ENCODE data around the gene CEMP1.
A peak's percentile ranks its signal among the peaks of the same experiment; 100 is the strongest.

The CEMP1 gene

DNA sequence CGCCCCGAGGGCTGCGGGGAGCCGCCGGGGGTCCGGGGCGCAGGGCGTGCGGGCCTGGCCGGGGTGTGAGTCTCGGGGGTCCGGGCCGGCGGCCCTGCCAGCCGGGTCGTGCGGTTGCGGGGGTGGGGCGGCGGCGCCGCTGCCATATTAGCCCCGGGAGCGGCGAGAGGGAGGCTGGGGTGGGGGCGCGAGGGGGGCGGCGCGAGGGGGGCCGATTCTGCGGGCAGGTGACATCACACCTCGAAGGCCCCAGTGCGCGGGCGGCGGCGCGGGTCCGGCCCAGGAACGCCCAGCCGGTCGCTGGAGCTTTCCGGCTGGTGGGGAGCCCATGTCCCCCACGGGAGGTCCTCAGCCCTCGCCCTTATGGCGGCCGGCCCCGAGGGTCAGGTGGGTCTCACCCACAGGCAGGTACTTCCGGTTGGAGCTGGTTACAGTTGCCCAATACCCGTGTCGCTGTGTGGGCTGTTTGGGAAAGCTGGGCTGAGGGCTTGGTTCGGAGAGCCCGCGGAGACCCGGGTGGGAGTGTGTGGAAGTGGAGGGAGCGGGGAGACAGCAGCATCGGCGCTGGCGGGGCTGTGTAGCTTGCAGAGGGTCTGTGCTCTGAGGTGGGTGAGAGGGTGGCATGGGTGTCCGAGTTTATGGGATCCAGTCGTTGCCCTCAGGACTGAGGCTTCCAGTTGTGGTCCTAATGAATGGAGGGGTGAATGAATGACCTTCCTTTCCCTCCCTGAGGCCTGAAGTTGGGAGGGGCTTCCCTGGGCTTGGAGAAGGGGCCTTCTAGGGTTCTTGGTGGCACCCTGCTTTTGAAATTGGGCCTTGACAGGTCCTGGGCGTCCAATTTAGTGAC, 16.7 kb downstream of the CEMP1 start:
- peaks cover 6% of the 10 kb centered on the region for H3F3A ChIP-seq (ENCODE audit: control insufficient read depth, insufficient read depth)
- TF ChIP-seq, protein P1, sequence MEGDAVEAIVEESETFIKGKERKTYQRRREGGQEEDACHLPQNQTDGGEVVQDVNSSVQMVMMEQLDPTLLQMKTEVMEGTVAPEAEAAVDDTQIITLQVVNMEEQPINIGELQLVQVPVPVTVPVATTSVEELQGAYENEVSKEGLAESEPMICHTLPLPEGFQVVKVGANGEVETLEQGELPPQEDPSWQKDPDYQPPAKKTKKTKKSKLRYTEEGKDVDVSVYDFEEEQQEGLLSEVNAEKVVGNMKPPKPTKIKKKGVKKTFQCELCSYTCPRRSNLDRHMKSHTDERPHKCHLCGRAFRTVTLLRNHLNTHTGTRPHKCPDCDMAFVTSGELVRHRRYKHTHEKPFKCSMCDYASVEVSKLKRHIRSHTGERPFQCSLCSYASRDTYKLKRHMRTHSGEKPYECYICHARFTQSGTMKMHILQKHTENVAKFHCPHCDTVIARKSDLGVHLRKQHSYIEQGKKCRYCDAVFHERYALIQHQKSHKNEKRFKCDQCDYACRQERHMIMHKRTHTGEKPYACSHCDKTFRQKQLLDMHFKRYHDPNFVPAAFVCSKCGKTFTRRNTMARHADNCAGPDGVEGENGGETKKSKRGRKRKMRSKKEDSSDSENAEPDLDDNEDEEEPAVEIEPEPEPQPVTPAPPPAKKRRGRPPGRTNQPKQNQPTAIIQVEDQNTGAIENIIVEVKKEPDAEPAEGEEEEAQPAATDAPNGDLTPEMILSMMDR (IDR thresholded peaks at IDR 0.05; ENCODE audit: low read depth, low read length, poor library complexity, severe bottlenecking) = no peak
- no peak for TF ChIP-seq EZH2phosphoT487 (IDR thresholded peaks at IDR 0.05; ENCODE audit: borderline replicate concordance, low read length)
- peaks cover 19% of the 10 kb centered on the region for H3K36me3 ChIP-seq (ENCODE audit: control insufficient read depth, low read length)
- H3K4me1 ChIP-seq (ENCODE audit: control insufficient read depth, low read length) = peaks cover 71% of the 10 kb centered on the region
- H3K9me3 ChIP-seq (ENCODE audit: control insufficient read depth, insufficient read depth, low read length) = no peaks in the 10 kb centered on the region
- no peaks in the 10 kb centered on the region for H3K27me3 ChIP-seq (ENCODE audit: control insufficient read depth, low read length)
- H3K79me2 ChIP-seq (ENCODE audit: control insufficient read depth, low read length) = peaks cover 58% of the 10 kb centered on the region
- H3K4me2 ChIP-seq (ENCODE audit: low read length) = peak overlapping the region; percentile 78
- peak overlapping the region; percentile 91 for H3K4me3 ChIP-seq (ENCODE audit: low read length)
- no peaks in the 10 kb centered on the region for H3K9me2 ChIP-seq (replicated peaks; ENCODE audit: control insufficient read depth, low read length)
- peak overlapping the region; percentile 66 for H3K27ac ChIP-seq (ENCODE audit: low read depth, low read length)
- peaks cover 13% of the 10 kb centered on the region for H4K20me1 ChIP-seq (ENCODE audit: control insufficient read depth, insufficient read depth, low read depth, low read length)

DNA sequence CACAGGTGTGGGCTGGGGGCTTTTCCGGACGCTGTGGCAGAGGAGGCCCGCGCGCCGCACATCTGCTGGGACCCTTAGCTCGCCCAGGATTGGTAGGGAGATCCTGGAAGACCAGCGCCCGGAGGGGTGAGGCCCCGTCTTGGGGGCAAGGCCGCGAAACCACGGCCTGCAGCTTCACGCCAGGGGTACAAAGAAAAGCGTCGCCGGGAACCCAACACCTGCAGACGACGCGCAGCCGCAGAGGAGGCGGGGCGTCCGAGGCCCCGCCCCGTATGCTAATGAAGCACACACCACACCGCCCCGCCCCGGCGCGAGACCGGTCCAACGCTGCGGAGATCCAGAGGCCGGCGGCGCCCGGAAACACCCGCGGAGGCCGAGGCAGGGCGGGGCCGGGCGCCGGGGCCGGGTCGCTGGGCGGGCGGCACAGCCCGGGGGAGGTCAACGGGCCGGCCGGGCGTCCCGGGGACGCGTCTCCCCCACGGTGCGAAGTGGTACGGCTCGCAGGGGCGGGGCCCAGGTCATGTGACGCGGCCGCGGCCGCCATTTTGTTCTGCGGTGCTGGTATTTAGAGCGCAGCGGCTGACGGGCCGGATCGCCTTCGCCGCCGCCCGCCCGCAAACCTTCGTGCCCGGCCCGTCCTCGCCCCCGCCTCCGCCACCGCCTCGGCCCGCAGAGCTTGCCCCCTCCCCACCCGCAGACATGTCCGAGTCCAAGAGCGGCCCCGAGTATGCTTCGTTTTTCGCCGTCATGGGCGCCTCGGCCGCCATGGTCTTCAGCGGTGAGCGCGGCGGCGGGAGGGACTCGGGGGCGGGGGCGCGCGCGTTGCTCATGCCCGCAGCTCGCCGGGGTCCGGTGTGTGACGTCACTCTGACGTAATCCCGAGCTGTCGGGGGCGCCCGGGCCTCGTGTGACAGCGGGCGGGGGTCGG, 17.5 kb downstream of the CEMP1 start, which contains the start of gene ATP6V0C:
Gene ATP6V0C, plus strand, starts transcription at position 548 of the 928 bp plus-strand sequence. Its CDS starts 152 bp downstream, at position 700.
- peaks cover 4% of the 10 kb centered on the region; the same call in 1 of the 2 replicates for H3F3A ChIP-seq (ENCODE audit: control insufficient read depth, insufficient read depth)
- H3K79me2 ChIP-seq (ENCODE audit: control insufficient read depth, low read length) = peaks cover 49% of the 10 kb centered on the region
- peak within 1 kb of the TSS; percentile 78 for H3K4me2 ChIP-seq (ENCODE audit: low read length)
- H3K4me3 ChIP-seq (ENCODE audit: low read length) = peak within 1 kb of the TSS; percentile 91
- H3K36me3 ChIP-seq (ENCODE audit: control insufficient read depth, low read length) = peaks cover 13% of the 10 kb centered on the region
- no peaks in the 10 kb centered on the region for H3K9me3 ChIP-seq (ENCODE audit: control insufficient read depth, insufficient read depth, low read length)
- H3K9me2 ChIP-seq (replicated peaks; ENCODE audit: control insufficient read depth, low read length) = no peaks in the 10 kb centered on the region
- no peaks in the 10 kb centered on the region for H3K27me3 ChIP-seq (ENCODE audit: control insufficient read depth, low read length)
- TF ChIP-seq EZH2phosphoT487 (IDR thresholded peaks at IDR 0.05; ENCODE audit: borderline replicate concordance, low read length) = no peak
- TF ChIP-seq, protein P1 (IDR thresholded peaks at IDR 0.05; ENCODE audit: low read depth, low read length, poor library complexity, severe bottlenecking) = no peak
- peak within 1 kb of the TSS; percentile 66 for H3K27ac ChIP-seq (ENCODE audit: low read depth, low read length)
- H4K20me1 ChIP-seq (ENCODE audit: control insufficient read depth, insufficient read depth, low read depth, low read length) = peaks cover 13% of the 10 kb centered on the region
- H3K4me1 ChIP-seq (ENCODE audit: control insufficient read depth, low read length) = peaks cover 67% of the 10 kb centered on the region

DNA sequence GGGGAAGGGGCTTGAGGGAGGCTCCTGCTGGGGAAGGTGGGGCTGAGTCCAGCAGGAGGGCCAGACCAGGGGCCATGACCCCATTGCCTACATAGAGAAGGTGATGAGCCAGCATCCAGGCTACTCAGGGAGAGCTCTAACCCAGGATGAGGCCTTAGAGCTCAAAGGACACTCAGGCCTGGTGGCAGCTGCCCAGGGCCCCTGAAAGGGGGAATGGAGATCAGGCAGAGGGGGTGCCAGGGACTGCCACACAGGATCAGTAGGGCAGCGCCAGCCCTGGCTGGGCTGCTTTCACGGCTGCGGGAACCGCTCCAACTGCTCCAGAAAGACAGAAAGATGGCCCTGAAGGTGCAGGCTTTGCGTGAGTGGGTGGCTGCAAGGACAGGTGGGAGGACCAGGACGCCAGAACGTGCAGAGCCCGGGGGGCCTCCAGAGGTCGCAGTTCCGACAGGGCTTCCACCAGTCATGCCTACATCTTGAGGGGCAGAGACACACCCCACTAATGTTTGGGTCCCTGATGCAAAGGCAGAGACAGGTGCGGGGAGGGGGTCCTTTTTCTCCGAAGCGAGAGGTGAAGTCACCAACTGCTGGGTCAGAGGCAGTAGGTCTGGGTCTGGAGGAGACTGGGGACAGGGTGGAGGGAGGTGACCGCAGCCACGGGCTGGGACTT, 18.3 kb downstream of the CEMP1 start:
- peak overlapping the region; percentile 91 for H3K4me3 ChIP-seq (ENCODE audit: low read length)
- peak overlapping the region; percentile 66 for H3K27ac ChIP-seq (ENCODE audit: low read depth, low read length)

More for the DNA sequence above, 18.3 kb downstream of the CEMP1 start:
- H3K9me3 ChIP-seq (ENCODE audit: control insufficient read depth, insufficient read depth, low read length) = no peaks in the 10 kb centered on the region
- TF ChIP-seq, protein P1 (IDR thresholded peaks at IDR 0.05; ENCODE audit: low read depth, low read length, poor library complexity, severe bottlenecking) = peak; percentile 78
- no peak for TF ChIP-seq EZH2phosphoT487 (IDR thresholded peaks at IDR 0.05; ENCODE audit: borderline replicate concordance, low read length)
- peaks cover 41% of the 10 kb centered on the region for H3K79me2 ChIP-seq (ENCODE audit: control insufficient read depth, low read length)
- peaks cover 69% of the 10 kb centered on the region for H3K4me1 ChIP-seq (ENCODE audit: control insufficient read depth, low read length)
- H3F3A ChIP-seq (ENCODE audit: control insufficient read depth, insufficient read depth) = peaks cover 6% of the 10 kb centered on the region; the same call in 1 of the 2 replicates
- no peaks in the 10 kb centered on the region for H3K27me3 ChIP-seq (ENCODE audit: control insufficient read depth, low read length)
- H3K9me2 ChIP-seq (replicated peaks; ENCODE audit: control insufficient read depth, low read length) = no peaks in the 10 kb centered on the region
- H4K20me1 ChIP-seq (ENCODE audit: control insufficient read depth, insufficient read depth, low read depth, low read length) = peaks cover 10% of the 10 kb centered on the region; the same call in 1 of the 2 replicates
- H3K4me2 ChIP-seq (ENCODE audit: low read length) = peak overlapping the region; percentile 78
- peaks cover 13% of the 10 kb centered on the region for H3K36me3 ChIP-seq (ENCODE audit: control insufficient read depth, low read length)
